Osteoblast (primary cell): ENCODE data around the gene FBXL3. TPM values are rescaled to one million over a fixed set of nuclear protein-coding genes. Genes with fewer than 3 reads are reported as not detected.
"Not testable (repeated sequence)": the region's sequence is repeated elsewhere in the genome, so short reads cannot be mapped to it uniquely, and the experiment has no call there.

Experiments
- DNase-seq: peaks from one replicate; pipeline ENCODE4 v3.0.0; 2011; ENCODE audit warnings: low spot score, mixed read lengths; ENCODE audit not compliant: insufficient read length; ENCODE audit errors: missing footprints
- H2AFZ ChIP-seq: 2 replicates; pipeline ENCODE4 v1.6.0; 2011; ENCODE audit warnings: mild to moderate bottlenecking, low read length
- H3K27ac ChIP-seq: 2 replicates; pipeline ENCODE4 v1.5.1; 2011; ENCODE audit warnings: mild to moderate bottlenecking, low read depth, low read length, moderate library complexity
- H3K27me3 ChIP-seq: 2 replicates; pipeline ENCODE4 v1.6.0; 2012; ENCODE audit warnings: mild to moderate bottlenecking, control low read depth, inconsistent platforms, low read length, moderate library complexity; ENCODE audit not compliant: insufficient read depth
- H3K36me3 ChIP-seq: 2 replicates; pipeline ENCODE4 v1.5.1; 2011; ENCODE audit warnings: mild to moderate bottlenecking, low read length, control low read depth, moderate library complexity; ENCODE audit not compliant: insufficient read depth
- H3K4me1 ChIP-seq: 2 replicates; pipeline ENCODE4 v1.5.1; 2011; ENCODE audit warnings: mild to moderate bottlenecking, low read length, control low read depth, moderate library complexity; ENCODE audit not compliant: insufficient read depth
- H3K4me2 ChIP-seq: 2 replicates; pipeline ENCODE4 v1.6.0; 2011; ENCODE audit warnings: mild to moderate bottlenecking, low read length; ENCODE audit not compliant: insufficient read depth
- H3K4me3 ChIP-seq: fragments of 200-600 bp; sonication (generic); 3 replicates; pipeline ENCODE4 v1.5.1; 2012; ENCODE audit warnings: mild to moderate bottlenecking, low read length, inconsistent platforms; ENCODE audit not compliant: insufficient read depth
- H3K79me2 ChIP-seq: 2 replicates; pipeline ENCODE4 v1.6.0; 2012; ENCODE audit warnings: mild to moderate bottlenecking, low read length, control low read depth, inconsistent platforms; ENCODE audit not compliant: insufficient read depth
- H3K9me3 ChIP-seq: 2 replicates; pipeline ENCODE4 v1.5.1; 2011; ENCODE audit warnings: low read depth, low read length, control low read depth
- H4K20me1 ChIP-seq: 2 replicates; pipeline ENCODE4 v1.6.0; 2012; ENCODE audit warnings: mild to moderate bottlenecking, low read length, control low read depth; ENCODE audit not compliant: insufficient read depth
- CTCF ChIP-seq: IDR thresholded peaks from 2 replicates; pipeline ENCODE4 v1.5.1; 2011; ENCODE audit warnings: mild to moderate bottlenecking, low read depth, low read length, moderate library complexity; ENCODE audit errors: extremely low read depth
- total RNA-seq: library from RNA; depleted of rRNA; stranded (reverse); fragments of >200 nt; gene quantifications from 2 replicates; pipeline ENCODE4 v1.2.3, GENCODE V29; 2012

The FBXL3 gene
- total RNA-seq, 1 donor, result 76.0 TPM

- Histone ChIP-seq H3K4me1 (peaks cover 11% of the 10 kb centered on the region), H3K79me2 (no peaks in the 10 kb centered on the region), H3K9me3 (no peaks in the 10 kb centered on the region), H2AFZ (no peak overlapping the region), H4K20me1 (no peaks in the 10 kb centered on the region), H3K4me2 (no peak overlapping the region), H3K36me3 (no peaks in the 10 kb centered on the region), H3K27me3 (peaks cover 9% of the 10 kb centered on the region), H3K27ac (no peak overlapping the region), H3K4me3 (no peak overlapping the region)
- no peak for TF ChIP-seq CTCF
- DNase-seq, result no peak
These were observed 57.2 kb downstream of the FBXL3 start for GRCh38 chr13:76969488-76970365.

- H2AFZ ChIP-seq, result no peak overlapping the region
- H3K4me3 ChIP-seq, result no peak overlapping the region
- H4K20me1 ChIP-seq, result no peaks in the 10 kb centered on the region
- H3K27ac ChIP-seq, result no peak overlapping the region
- H3K4me1 ChIP-seq, result peaks cover 11% of the 10 kb centered on the region
- H3K27me3 ChIP-seq, result peaks cover 4% of the 10 kb centered on the region
- no peak for TF ChIP-seq CTCF
- H3K4me2 ChIP-seq, result no peak overlapping the region
- no peaks in the 10 kb centered on the region for H3K79me2 ChIP-seq
- DNase-seq, result no peak
- no peaks in the 10 kb centered on the region for H3K9me3 ChIP-seq
- no peaks in the 10 kb centered on the region for H3K36me3 ChIP-seq
These were observed 58.9 kb downstream of the FBXL3 start for GRCh38 chr13:76968041-76968440.

- Histone ChIP-seq H3K79me2 (no peaks in the 10 kb centered on the region), H3K36me3 (no peaks in the 10 kb centered on the region), H3K4me3 (no peak overlapping the region), H3K27me3 (peaks cover 4% of the 10 kb centered on the region), H3K4me2 (no peak overlapping the region), H2AFZ (no peak overlapping the region), H3K27ac (no peak overlapping the region), H3K4me1 (peaks cover 11% of the 10 kb centered on the region), H3K9me3 (no peaks in the 10 kb centered on the region), H4K20me1 (no peaks in the 10 kb centered on the region)
- DNase-seq, result no peak
- TF ChIP-seq CTCF, result no peak
These were observed 59.9 kb downstream of the FBXL3 start for GRCh38 chr13:76967031-76967430.

- Histone ChIP-seq H3K4me3 (no peak overlapping the region), H3K79me2 (no peaks in the 10 kb centered on the region), H4K20me1 (no peaks in the 10 kb centered on the region), H3K4me1 (peaks cover 11% of the 10 kb centered on the region), H3K4me2 (no peak overlapping the region), H2AFZ (no peak overlapping the region), H3K27me3 (peaks cover 4% of the 10 kb centered on the region), H3K36me3 (no peaks in the 10 kb centered on the region), H3K9me3 (no peaks in the 10 kb centered on the region), H3K27ac (no peak overlapping the region)
- no peak for TF ChIP-seq CTCF
- DNase-seq, result peak; percentile 63
These were observed 61.1 kb downstream of the FBXL3 start for GRCh38 chr13:76965759-76966421.

GRCh38 chr13:76959734-76960133 is 67.2 kb downstream of the FBXL3 start:
- not testable (repeated sequence) for H3K36me3 ChIP-seq, H3K9me3 ChIP-seq, H3K4me3 ChIP-seq, DNase-seq, H2AFZ ChIP-seq, H3K4me2 ChIP-seq, H3K27ac ChIP-seq, H4K20me1 ChIP-seq, H3K27me3 ChIP-seq, H3K79me2 ChIP-seq, H3K4me1 ChIP-seq
